Peyer's patch (tissue), 4 donors: ENCODE data around the gene CUL1. TPM values are rescaled to one million over a fixed set of nuclear protein-coding genes. Genes with fewer than 3 reads are reported as not detected.

Source experiments
- DNase-seq, 3 donors: peaks; one replicate each; pipeline ENCODE4 v3.0.0-alpha.2; 2017 to 2019
- H3K27ac ChIP-seq, 4 donors: fragments of 200-600 bp; sonication (generic); one replicate each; pipeline ENCODE4 v1.5.1; 2016 to 2019
- H3K27me3 ChIP-seq, 2 donors: fragments of 200-600 bp; sonication (generic); one replicate each; pipeline ENCODE4 v1.5.1; 2019
- H3K36me3 ChIP-seq, 3 donors: fragments of 200-600 bp; sonication (generic); one replicate each; pipeline ENCODE4 v1.5.1; 2016 to 2019
- H3K4me1 ChIP-seq, 4 donors: fragments of 200-600 bp; sonication (generic); one replicate each; pipeline ENCODE4 v1.5.1; 2016 to 2019
- H3K4me3 ChIP-seq, 4 donors: fragments of 200-600 bp; sonication (generic); 1 replicate in 3 of 4; 2 replicates in 1 of 4; pipeline ENCODE4 v1.5.1; 2016 to 2019; ENCODE audit warnings: mild to moderate bottlenecking in 1 of 4
- H3K9me3 ChIP-seq, 4 donors: fragments of 200-600 bp; sonication (generic); one replicate each; pipeline ENCODE4 v1.5.1; 2016 to 2019; ENCODE audit warnings: mild to moderate bottlenecking in 1 of 4
- CTCF ChIP-seq, 6 experiments: fragments of 450-650 bp in 4 of 6; fragments of 200-600 bp in 2 of 6; sonication (generic) in 1 of 6; IDR thresholded peaks; one replicate each; pipeline ENCODE4 v1.5.1; 2017 to 2019; ENCODE audit warnings: antibody characterized with exemption in 6 of 6, mild to moderate bottlenecking in 3 of 6, moderate library complexity in 1 of 6
- POLR2A ChIP-seq, 2 donors: fragments of 450-650 bp; IDR thresholded peaks; one replicate each; pipeline ENCODE4 v1.5.1; 2017; ENCODE audit warnings: antibody characterized with exemption in 2 of 2, mild to moderate bottlenecking in 2 of 2, moderate library complexity in 2 of 2
- total RNA-seq, 4 donors: library from RNA; depleted of rRNA; stranded (reverse); fragments of >200 nt; gene quantifications; one replicate each; pipeline ENCODE4 v1.1.0, GENCODE V29; 2016

Gene CUL1
- total RNA-seq, 4 donors from 2014 or later = 29.5 to 86.6 (median 35.8) TPM

DNA sequence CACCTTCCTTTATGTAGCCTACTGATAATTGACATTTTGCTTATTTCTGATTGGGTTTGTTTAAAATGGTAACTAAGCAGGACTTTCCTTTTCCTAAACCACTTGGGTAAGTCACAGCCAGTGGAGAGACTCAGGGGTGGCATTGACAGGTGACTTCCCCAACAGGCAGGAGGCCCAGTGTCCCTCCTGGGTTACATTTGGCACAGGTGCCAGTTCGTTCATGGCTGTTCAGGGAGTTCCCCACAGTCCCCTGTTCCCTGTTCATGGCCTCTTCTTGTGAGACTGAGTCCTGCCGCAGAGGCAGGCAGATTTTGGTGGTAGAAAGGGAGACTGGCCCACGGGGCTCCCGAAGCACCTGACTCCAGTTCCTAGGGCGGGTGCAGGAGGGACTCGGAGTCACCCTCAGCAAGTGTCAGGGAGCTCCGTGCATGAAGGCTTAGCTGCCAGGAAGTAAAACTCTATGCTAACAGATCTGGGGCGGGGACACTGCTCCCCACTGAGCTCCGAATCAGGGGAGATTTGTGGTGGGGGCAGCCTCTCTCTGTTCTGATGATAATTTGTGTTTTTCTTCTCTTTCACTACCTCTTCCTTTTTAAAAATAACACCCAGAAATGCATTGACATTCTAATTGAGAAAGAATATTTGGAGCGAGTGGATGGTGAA is 101.3 kb downstream of the CUL1 start:
- Histone ChIP-seq H3K36me3 (peaks cover 0 to 60% (median 0%) of the 10 kb centered on the region in 3 donors), H3K4me1 (no peaks in the 10 kb centered on the region), H3K27me3 (no peaks in the 10 kb centered on the region), H3K27ac (no peak overlapping the region), H3K9me3 (no peaks in the 10 kb centered on the region), H3K4me3 (no peak overlapping the region)
- TF ChIP-seq POLR2A (IDR thresholded peaks at IDR 0.05) = no peak
- TF ChIP-seq CTCF (IDR thresholded peaks at IDR 0.05) = no peak
- DNase-seq = no peak

DNA sequence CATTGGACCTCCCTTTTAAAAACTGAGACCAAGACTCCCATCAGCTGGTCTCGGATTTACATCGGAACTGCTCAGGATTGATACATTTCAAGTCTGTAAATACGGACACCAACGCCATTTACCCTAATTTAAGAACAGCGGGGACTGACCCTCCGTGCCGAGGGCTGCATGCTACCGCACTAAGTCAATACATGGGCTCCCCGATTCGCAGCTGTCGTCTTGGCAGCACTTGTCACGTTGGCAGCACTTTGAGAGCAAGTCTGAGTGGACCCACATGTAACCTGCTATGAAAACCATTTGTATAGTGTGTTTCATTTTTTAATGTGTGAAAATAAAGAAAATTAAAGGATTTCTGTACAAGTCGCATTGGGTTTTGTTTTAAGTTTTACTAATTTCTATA is 102.0 kb downstream of the CUL1 start:
- no peak overlapping the region for H3K4me3 ChIP-seq
- no peak for DNase-seq
- TF ChIP-seq CTCF (IDR thresholded peaks at IDR 0.05) = no peak
- TF ChIP-seq POLR2A (IDR thresholded peaks at IDR 0.05) = no peak
- no peaks in the 10 kb centered on the region for H3K4me1 ChIP-seq
- H3K9me3 ChIP-seq = no peaks in the 10 kb centered on the region
- H3K36me3 ChIP-seq = peaks cover 0 to 60% (median 0%) of the 10 kb centered on the region in 3 donors
- no peak overlapping the region for H3K27ac ChIP-seq
- H3K27me3 ChIP-seq = no peaks in the 10 kb centered on the region

- no peak overlapping the region for H3K4me3 ChIP-seq
- no peaks in the 10 kb centered on the region for H3K4me1 ChIP-seq
- TF ChIP-seq CTCF (IDR thresholded peaks at IDR 0.05) (no peak), POLR2A (IDR thresholded peaks at IDR 0.05) (no peak)
- no peak for DNase-seq
- no peak overlapping the region for H3K27ac ChIP-seq
- peaks cover 0 to 53% (median 0%) of the 10 kb centered on the region in 3 donors for H3K36me3 ChIP-seq
- H3K9me3 ChIP-seq = no peaks in the 10 kb centered on the region
- no peaks in the 10 kb centered on the region for H3K27me3 ChIP-seq
Measured at GRCh38 chr7:148802101-148802493, 103.4 kb downstream of the CUL1 start.

- DNase-seq = no peak
- TF ChIP-seq CTCF (IDR thresholded peaks at IDR 0.05) (no peak), POLR2A (IDR thresholded peaks at IDR 0.05) (no peak)
- no peaks in the 10 kb centered on the region for H3K9me3 ChIP-seq
- no peaks in the 10 kb centered on the region for H3K27me3 ChIP-seq
- H3K4me1 ChIP-seq = no peaks in the 10 kb centered on the region
- H3K36me3 ChIP-seq = peaks cover 0 to 51% (median 0%) of the 10 kb centered on the region in 3 donors
- H3K27ac ChIP-seq = no peak overlapping the region
- no peak overlapping the region for H3K4me3 ChIP-seq
Measured at GRCh38 chr7:148803094-148803493, 104.4 kb downstream of the CUL1 start.

GRCh38 chr7:148804343-148805235 is 105.9 kb downstream of the CUL1 start:
- H3K9me3 ChIP-seq = no peaks in the 10 kb centered on the region
- TF ChIP-seq POLR2A (IDR thresholded peaks at IDR 0.05) (no peak), CTCF (IDR thresholded peaks at IDR 0.05) (no peak)
- no peaks in the 10 kb centered on the region for H3K4me1 ChIP-seq
- DNase-seq = no peak
- no peaks in the 10 kb centered on the region for H3K27me3 ChIP-seq
- no peak overlapping the region for H3K4me3 ChIP-seq
- H3K36me3 ChIP-seq = peaks cover 0 to 41% (median 0%) of the 10 kb centered on the region in 3 donors
- no peak overlapping the region for H3K27ac ChIP-seq
